MM.1S (cell line): ENCODE data around the gene RAD17.

Source experiments
- CTCF ChIP-seq: fragments of 300-600 bp; sonication (generic); IDR thresholded peaks from 2 replicates; pipeline ENCODE4 v1.5.1; 2016; ENCODE audit warnings: antibody characterized with exemption, low read length, mixed read lengths
- EZH2 ChIP-seq: fragments of 300-600 bp; sonication (generic); optimal IDR thresholded peaks from 2 replicates; pipeline ENCODE3; 2017; ENCODE audit warnings: low read depth, mild to moderate bottlenecking, antibody characterized with exemption, low read length, mixed read lengths
- EZH2phosphoT487 ChIP-seq: fragments of 300-600 bp; sonication (generic); IDR thresholded peaks from 2 replicates; pipeline ENCODE4 v1.6.1; 2018; ENCODE audit warnings: antibody characterized with exemption, low read length

GRCh38 chr5:69378376-69378775, 8.8 kb downstream of the RAD17 start:
- TF ChIP-seq CTCF (no peak), EZH2phosphoT487 (no peak), EZH2 (no peak)
